GM21786 (cell line): ENCODE data around the gene RPS17.
A peak's percentile ranks its signal among the peaks of the same experiment; 100 is the strongest.
"Not testable (repeated sequence)": the region's sequence is repeated elsewhere in the genome, so short reads cannot be mapped to it uniquely, and the experiment has no call there.

Source experiments
- ATAC-seq: cut with Tn5 transposase; IDR thresholded peaks from one replicate; pipeline ENCODE4 v1.9.1; 2021; ENCODE audit not compliant: unreplicated experiment

Gene RPS17

GRCh38 chr15:82548700-82549099, 8.4 kb upstream of the RPS17 start:
- no peak for ATAC-seq

- no peak for ATAC-seq
Measured at GRCh38 chr15:82545478-82545877, 5.2 kb upstream of the RPS17 start.

- no peak for ATAC-seq
Measured at GRCh38 chr15:82545002-82545401, 4.7 kb upstream of the RPS17 start.

GRCh38 chr15:82544431-82544830, 4.2 kb upstream of the RPS17 start:
- no peak for ATAC-seq

- ATAC-seq, result no peak
Measured at GRCh38 chr15:82543160-82543559, 2.9 kb upstream of the RPS17 start.

GRCh38 chr15:82540984-82541431, 751 bp upstream of the RPS17 start:
- no peak for ATAC-seq

- no peak for ATAC-seq
Measured at GRCh38 chr15:82539691-82540054, 584 bp downstream of the RPS17 start.

GRCh38 chr15:82538961-82539690, 1.1 kb downstream of the RPS17 start:
- no peak for ATAC-seq

GRCh38 chr15:82537351-82537908, 2.8 kb downstream of the RPS17 start:
- no peak for ATAC-seq

GRCh38 chr15:82536409-82537350, 3.6 kb downstream of the RPS17 start:
- ATAC-seq, result no peak

- ATAC-seq, result no peak
Measured at GRCh38 chr15:82535566-82536408, 4.5 kb downstream of the RPS17 start.

GRCh38 chr15:82535151-82535550, 5.1 kb downstream of the RPS17 start:
- not testable (repeated sequence) for ATAC-seq

- not testable (repeated sequence) for ATAC-seq
Measured at GRCh38 chr15:82534457-82534861, 5.8 kb downstream of the RPS17 start.

- ATAC-seq, result no peak
Measured at GRCh38 chr15:82533801-82534200, 6.5 kb downstream of the RPS17 start.

GRCh38 chr15:82532991-82533481, 7.2 kb downstream of the RPS17 start:
- no peak for ATAC-seq

- ATAC-seq, result no peak
Measured at GRCh38 chr15:82532383-82532990, 7.8 kb downstream of the RPS17 start.

GRCh38 chr15:82531496-82532382, 8.5 kb downstream of the RPS17 start:
- ATAC-seq, result no peak

GRCh38 chr15:82530606-82531379, 9.5 kb downstream of the RPS17 start:
- ATAC-seq, result peak; percentile 87
